H4 (cell line): ENCODE data around the gene ENOX1. TPM values are rescaled to one million over a fixed set of nuclear protein-coding genes. Genes with fewer than 3 reads are reported as not detected.

Source experiments
- DNase-seq: peaks from one replicate; pipeline ENCODE4 v3.0.0-alpha.2; 2015; ENCODE audit warnings: low spot score
- total RNA-seq: library from RNA; depleted of rRNA; stranded (reverse); fragments of >200 nt; shearing (Covaris generic); gene quantifications from 2 replicates; pipeline ENCODE4 v1.2.3, GENCODE V29; 2014

The ENOX1 gene
- total RNA-seq, 1 experiment from 2014 or later: 0.64 TPM

DNA sequence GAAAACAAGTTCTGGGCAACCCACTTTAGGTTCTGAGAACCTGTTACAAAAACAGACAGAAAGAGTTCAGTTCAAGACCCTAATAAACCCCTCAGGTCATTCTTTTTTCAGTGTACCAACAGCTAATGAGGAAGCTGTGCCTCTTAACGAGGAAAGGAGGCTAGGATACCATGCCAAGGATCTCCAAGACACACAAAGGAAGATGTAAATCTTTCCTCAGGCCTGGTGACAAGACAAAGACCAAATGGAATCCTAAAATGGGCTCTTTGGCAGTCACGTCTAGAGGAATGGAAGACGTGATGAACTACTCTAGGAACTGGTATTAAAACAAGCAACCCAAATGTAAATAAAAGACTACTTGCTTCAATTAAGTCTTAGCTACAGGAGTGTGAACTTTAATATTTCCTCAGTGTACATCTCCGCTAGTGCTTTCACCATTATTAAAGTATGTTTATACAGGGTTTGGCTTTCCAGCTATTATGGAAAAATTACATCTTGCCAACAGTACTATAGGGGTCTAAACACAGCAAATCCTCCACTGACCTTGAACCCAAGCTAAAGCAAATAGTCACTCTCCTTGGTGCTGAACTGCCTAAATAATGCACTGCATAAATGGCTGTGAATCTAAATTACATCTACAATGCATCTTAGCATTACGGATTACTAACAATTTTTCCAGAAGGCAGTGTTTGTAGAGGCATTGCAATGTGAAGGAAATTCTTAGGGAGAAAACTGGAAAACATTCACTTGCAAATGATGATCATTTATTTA is 42.3 kb downstream of the ENOX1 start:
- no peak for DNase-seq

DNA sequence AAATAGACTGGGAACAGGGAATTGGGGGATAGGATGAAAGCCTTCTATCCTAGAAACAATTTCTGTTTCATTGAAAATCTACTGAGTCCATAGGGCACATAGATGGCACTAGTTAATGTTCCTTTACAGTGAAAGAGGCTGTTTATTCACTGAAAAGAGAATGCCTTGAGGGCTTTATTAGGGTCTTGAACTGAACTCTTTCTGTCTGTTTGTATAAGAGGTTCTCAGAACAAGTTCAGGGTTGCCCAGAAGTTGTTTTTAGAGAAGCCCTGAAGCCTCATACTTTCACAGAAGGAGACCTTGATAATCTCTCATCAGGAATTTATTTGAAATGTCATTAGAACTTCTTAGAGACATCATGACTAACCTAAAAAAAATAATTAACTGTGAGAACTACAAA is 43.9 kb downstream of the ENOX1 start:
- no peak for DNase-seq

DNA sequence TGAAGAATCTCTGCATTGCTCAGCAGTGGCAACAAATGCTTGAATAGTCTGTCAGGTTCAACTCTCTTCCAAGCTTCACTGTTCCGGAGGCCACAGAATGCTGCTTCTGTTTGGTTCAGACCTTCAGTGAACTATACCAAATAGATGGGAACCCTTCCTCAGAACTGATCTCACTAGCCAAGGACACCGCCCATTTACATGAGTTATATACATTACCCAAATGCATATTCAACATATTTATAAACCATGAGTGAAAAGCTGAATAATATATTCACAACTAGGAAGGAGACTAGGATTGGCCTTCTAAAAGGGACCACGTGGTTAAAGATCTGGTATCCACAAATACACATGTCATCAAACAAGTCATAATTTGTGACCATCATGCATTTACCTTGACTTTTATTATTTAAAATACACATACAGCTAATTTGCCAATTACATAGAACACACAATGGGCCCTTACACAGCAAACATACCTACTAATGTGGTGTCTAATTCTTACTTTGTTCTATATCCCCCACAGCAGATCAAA is 49.3 kb downstream of the ENOX1 start:
- no peak for DNase-seq

DNA sequence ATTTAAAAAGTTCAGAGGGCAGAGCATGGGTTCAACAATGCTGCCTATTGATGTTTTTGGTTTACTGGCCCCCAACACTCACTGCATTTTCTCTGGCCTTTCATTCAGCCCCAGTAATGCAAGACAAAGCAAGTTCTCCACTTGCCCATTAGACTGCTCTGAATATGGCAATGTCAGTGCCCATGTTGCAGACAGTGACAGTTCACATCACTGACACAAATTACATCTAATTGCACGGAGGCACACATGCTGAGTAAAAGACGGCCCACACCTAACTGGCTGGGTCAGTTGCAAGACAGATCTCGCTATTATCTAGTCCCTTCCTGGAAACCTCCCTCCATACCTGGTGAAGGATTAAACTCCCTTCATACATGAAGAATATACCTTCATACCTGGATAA is 54.0 kb downstream of the ENOX1 start:
- DNase-seq: no peak

DNA sequence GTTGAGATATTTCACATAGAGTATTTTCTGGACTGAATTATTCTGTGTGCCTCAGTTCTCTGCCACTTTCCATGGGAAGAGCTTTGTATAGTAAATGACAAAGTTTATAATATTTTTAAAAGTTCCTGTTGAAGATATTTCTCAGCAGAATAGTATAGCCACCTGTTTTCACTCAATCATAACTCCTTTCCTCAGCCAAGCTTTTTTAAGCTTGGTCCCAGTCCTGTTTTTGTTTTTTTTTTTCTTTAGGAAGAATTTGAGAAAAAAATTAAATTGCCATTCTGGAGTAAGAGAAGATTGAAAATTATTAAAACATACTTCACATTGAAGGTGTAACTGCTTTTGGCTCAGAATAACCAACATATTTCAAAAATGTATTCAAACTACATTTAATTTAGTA is 55.5 kb downstream of the ENOX1 start:
- DNase-seq: no peak

DNA sequence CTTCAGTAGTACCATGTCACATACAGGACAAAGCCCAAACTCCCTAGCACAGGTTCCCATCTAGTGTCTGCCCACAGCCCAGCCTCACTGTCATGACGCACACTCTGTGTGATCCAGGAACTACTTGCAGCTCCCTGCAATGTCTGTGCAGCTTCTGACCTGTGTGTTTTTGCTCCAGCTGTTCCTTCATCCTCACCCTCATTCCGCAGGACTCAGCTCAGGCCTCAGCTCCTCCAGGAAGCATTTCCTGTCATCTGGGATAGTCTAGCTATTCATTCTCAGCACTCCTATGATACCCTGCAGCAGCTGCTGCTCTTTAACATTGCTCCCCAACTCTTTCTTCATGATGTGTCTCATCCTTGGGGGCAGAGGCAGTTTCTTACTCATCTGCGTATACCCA is 56.1 kb downstream of the ENOX1 start:
- DNase-seq: no peak

DNA sequence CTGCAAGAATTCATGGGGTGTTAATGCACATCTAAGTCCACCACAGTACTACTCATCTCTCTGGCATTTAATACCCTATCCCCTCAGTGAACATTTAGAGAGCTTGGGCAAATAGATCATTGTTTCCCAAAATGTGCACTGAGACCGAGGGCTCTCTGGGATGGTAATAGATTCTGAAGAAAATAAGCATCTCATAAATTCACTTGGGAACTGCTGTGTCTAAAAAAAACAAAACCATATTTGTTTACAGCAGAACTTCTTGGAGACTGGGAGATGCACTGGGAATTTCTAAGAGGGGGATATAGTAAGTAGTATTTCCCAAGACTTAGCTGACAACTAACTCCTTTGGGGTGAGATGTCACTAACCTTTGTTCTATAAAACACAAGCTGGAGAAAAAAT is 58.4 kb downstream of the ENOX1 start:
- DNase-seq: no peak

DNA sequence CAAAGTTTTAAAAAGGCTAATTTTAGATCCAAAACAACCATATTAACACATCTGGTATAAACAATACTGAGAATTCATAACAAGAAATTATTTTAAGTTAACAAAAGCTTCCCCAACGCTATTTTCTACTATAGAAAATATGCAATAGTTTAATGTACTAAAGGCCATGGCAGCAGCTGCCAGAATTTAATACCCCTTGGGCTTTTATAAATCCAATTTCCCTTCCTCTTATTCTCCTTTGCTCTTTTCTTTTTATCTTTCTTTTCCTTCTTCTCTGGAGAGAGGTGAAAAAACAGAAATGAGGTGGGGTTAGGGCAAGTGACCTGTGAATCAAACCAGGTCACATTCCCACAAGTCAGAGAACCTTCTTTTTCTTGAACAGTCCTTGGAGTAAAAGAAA is 58.9 kb downstream of the ENOX1 start:
- DNase-seq: no peak

DNA sequence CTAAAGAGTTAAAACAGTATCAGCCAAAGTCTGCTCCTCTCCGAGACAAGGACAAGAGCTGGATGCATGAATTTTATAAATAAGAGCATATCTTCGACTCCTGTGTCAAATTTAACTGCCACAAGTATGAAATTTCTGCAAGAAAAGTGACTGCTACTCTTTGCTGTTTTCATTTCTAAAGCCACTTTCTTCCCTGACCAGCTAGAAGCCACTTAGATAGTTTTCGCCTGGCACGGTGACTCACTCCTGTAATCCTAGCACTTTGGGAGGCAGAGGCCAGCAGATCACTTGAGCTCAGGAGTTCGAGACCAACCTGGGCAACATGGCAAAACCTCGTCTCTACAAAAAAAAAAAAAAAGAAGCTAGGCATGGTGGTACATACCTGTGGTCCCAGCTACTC is 61.3 kb downstream of the ENOX1 start:
- peak; percentile 11 for DNase-seq

DNA sequence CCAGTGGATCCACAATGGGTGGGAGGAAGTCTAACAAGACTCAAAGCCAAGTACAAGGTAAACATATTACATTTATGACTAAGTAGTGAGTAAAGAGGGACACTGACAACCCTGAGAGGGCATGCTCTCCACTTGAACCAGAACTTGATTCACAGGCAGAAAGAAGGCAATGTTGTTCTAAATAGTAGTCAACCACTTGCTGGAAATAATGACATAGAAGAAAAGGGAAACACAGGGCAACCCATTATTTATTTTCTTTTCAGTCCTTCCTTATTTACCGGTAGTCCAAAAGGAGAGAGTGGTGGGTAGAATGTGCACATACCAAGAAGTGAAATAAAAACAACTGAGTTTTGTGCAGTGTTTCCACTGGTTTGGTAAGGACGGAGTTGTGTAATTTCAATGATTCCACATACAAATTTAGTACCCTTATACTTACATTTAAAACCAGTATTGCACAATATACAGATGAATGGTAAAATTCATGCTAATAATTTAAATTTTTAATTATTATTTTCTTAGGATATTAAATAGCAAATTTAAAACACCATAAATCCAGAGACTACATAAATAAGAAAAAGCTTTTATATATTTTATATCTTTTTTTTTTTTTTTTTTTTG is 65.9 kb downstream of the ENOX1 start:
- DNase-seq: no peak

DNA sequence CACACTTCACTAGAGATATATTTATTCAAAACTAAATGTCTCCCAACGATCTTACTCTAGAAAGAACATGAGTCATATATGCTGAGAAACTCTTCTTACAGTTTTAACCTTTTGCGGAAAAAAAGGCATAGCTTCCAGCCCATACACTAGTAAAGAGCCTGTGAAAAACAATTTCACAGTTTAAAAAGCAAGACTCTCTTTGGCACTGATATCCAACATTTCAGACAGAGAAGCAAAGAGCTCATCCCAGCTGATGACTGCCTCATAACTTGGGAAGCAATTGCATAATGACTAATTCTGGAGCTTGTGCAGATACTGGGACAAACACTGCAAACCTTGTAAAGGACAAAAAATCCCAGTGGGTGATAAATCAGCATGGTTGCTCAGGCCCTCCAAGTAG is 88.0 kb downstream of the ENOX1 start:
- no peak for DNase-seq

DNA sequence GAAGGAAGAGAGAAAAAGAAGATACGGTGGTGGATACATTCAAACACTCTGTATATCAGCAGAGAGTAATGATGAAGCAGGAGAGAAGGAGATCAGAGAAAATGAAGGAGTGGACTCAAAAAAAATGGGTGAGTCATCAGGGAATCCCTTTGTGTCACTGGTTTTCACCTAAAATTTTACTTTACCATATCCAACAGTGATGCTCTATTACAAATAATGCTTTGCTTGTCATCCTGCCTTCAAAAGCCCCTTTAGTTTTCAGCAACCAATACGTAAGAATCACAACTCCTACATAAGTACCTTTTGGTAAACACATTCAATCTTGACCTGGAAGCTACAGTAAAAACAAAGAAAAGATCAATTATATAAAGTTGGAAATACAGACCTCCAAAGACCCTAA is 88.8 kb downstream of the ENOX1 start:
- no peak for DNase-seq

DNA sequence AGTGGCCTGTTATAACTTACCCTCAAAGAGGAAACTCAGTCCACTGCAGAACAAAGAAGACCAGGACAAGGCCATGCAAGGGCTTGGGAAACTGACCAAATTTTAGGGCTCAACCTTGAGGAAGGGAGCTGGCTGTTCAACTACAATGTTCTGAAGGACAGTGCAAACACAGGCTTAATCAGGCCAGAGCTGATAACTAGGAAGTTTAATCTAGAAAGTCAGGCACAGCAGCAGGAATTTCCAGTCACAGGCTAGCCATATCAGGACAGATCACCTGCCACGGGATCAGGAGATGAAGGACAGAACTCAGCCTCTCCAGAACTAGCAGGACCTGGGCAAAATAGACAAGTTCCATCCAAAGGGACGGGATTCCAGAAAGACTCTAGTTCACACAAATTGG is 89.4 kb downstream of the ENOX1 start:
- DNase-seq: no peak

DNA sequence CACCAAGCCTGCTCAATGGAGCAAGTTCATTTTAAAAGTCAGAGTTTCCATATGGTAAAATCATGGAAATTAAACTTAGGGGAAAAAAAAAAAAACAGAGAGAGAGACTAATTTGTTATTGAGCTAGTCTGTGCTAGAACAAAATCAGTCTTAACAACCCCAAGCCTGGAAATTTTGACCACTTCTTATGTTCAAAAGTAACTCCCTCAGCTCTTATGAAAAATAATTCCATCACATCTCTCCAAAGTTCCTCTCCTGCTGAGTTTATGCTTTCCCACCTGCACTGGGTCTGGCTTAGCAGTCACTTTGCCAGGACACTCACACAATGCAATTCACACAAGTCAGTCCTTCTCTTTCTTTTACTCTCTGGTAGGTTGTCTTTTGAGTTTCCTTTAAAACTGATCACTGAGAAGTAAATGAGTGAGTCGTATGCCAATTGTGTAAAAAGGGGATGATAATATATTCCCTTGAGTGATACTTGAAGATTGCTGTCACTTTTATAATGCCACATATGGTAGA is 92.6 kb downstream of the ENOX1 start:
- DNase-seq: no peak

DNA sequence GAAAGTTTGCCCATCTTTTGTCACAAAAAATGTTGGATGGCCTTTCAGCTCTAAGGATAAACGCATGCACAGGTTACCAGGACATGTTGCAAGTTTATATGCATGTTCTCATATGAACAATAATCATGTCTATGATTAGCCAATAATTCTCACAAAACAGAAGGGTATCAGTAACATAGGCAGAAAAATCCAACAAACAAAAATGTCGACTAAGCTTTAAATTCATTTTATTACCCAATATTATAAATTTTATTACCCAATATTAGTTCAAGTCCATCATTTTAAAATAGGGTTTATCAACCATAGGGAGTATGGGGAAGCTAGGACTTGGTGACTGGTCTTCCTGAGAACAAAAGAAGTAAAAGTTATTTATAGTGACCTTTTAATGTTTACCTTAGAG is 93.1 kb downstream of the ENOX1 start:
- no peak for DNase-seq

DNA sequence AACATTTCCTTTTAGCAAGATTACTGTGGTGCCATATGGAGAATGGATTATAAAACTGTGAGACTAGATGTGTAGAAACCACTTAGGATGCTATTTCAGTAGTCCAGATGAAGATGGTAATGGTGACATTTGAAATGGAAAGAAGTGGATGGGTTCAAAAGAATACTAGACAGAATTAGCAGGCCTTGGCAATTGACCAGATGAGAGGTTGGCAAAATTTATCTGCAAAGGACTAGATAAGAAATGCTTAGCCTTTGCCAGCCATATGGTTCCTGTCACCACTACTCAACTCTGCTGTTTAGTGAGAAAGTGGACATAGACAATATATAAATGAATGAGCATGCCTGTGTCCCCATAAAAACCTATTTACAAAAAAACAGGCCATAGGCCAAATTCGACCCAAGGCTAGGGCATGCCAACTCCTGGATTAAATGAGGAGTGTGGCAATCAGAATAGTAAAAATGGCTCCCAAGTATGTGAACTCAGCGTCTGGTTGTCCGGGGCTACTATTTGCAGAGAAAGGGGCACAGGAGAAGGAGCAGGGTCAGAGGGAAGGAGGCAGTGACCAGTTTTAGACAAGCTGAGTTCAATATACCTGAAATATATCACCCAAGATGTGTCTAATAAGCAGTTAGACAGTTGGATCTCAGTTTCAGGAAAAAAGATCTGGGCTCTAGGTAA is 98.4 kb downstream of the ENOX1 start:
- no peak for DNase-seq

DNA sequence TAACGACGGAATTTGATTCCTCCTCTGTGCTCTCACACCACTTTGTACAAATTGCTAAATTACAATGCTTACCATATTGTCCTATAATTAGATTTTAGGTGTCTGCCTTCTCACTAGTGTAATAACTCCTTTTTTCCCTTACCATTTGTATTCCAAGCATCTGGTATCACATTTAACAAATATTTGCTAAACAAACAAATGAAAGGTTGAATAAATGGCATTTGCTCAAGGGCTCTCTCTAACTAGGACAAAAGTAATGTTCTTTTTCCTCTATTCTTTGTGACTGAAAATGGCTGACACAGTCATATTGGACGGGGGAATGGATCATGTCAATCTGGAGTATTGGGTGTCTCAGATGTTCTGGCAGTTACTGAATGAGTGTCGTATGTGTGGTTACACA is 99.7 kb downstream of the ENOX1 start:
- DNase-seq: no peak

DNA sequence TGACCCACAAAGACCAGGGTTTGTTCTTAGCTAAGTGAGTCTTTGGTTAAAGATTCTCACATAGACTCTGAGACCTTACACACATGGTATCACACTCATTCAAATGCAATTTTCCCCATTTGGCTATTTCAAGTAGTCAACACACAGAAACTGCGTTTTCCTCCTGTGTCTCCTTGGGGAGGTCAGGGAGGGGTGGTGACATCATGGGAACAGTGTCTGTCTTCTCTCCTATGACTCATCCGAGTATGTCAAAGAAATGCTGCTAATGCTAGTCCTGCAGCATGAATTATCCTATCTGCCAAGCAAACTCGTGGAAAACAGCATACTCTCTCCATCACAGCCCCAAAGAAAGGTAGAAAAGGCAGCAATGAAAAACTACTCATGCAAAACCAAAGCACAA is 100.2 kb downstream of the ENOX1 start:
- peak; percentile 40 for DNase-seq

DNA sequence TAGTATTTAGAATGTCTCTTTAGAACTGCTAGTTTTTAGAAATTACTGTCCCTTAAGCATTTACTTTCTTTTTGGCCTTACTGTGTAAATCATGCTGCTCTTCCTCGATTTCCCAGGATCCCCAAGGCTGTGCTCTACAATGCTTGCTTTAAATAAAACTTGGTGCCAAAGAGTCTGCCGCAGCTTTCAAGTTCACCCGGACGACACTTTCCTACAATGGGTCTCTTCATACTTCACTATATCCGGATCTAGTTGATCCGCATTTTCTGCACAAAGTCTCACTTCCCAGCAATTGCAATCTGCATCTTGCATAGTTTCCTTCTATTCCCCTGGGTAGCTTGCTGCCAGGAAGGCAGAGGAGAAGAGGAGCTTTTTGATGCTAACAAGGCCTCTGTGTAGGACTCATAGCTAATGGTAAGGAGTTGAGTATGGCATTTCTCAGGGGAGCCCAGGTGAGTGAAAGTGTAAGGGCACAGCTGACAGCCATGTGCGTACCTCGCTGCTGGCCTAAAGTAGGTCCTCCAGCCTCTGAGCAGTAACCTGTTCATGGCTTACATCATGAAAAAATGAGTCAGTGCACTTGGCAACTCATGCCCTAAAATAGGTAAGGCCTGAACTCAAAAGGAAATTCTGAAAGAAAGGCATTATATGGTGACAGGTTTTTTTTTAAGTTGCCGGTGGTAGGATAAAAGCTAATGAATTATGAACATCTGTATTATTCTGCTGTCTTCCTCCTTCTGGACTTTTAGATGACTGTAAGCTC is 101.6 kb downstream of the ENOX1 start:
- no peak for DNase-seq

DNA sequence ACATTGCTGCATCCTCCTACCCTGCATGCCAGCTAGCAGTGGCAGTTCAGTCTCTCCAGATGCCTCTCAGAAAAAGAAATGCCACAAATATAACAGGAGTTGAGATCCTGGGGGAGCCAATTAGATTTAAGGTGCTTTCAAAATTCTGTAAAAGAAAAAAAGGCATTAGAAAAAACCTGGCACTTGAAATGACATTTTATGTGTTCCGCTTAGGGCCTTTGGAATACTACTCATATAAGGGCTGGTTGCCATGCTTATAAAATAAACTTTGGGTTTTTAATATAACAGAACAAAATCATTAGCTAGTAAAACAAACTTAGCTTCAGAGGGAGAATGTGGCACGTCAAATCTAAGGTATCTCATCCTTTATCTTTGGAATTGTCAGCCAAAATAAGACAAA is 104.1 kb downstream of the ENOX1 start:
- no peak for DNase-seq

DNA sequence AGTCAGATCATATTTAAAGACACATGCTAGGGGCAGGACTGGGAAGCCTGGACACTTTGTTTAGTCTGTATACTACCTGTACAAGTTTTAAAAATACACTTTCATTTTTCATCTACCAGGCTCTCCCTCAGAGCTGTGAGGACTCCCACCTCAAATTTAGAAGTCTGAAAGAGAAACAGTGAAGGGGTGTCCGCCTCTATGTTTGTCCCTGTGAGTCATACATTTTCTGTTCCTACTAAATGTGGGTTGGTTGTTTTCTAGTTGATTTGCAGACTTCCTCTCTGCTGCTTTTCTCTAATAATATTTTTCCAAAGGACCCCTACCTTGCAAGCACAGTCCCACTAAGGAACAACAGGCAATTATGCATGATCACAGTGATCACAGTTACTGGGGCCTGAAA is 110.5 kb downstream of the ENOX1 start:
- no peak for DNase-seq

DNA sequence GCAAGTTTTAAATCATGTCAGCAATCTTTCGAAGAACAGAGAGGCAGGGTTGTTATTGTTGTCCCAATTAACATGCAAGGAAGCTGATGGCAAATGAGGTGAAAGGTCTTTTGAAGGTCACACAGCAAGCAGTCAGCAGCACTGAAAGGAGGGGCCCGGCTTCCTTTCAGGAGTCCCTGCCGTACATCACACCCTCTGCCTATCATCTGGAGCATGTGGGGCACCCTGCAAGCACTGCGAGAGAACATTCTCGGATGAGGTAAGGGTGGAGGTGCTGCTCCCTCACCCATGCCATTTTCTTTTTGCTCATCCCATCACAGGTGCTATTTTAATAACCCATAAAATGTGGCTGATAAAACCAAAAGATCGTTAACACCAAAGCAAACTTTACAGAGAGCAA is 111.2 kb downstream of the ENOX1 start:
- no peak for DNase-seq
